Hindlimb muscle (tissue), 1 donor: ENCODE data around the gene TAAR6. TPM values are rescaled to one million over a fixed set of nuclear protein-coding genes. Genes with fewer than 3 reads are reported as not detected.
"Not testable (repeated sequence)": the region's sequence is repeated elsewhere in the genome, so short reads cannot be mapped to it uniquely, and the experiment has no call there.

ENCODE experiments used
- DNase-seq: peaks from one replicate; pipeline ENCODE4 v3.0.0-alpha.2; 2013
- polyA plus RNA-seq: library from polyadenylated mRNA; unstranded; fragments of 120-200 nt; gene quantifications from one replicate; pipeline ENCODE4 v1.2.1, GENCODE V29; 2013; ENCODE audit not compliant: insufficient read length

The TAAR6 gene
- polyA plus RNA-seq, 1 donor, result not detected

GRCh38 chr6:132590362-132590761, 20.2 kb downstream of the TAAR6 start:
- DNase-seq, result no peak

- DNase-seq, result no peak
These were observed 22.7 kb downstream of the TAAR6 start for GRCh38 chr6:132592855-132593254.

GRCh38 chr6:132596201-132596600, 26.1 kb downstream of the TAAR6 start:
- no peak for DNase-seq

GRCh38 chr6:132598473-132598872, 28.4 kb downstream of the TAAR6 start:
- DNase-seq, result no peak

- DNase-seq, result not testable (repeated sequence)
These were observed 30.8 kb downstream of the TAAR6 start for GRCh38 chr6:132600900-132601299.

- no peak for DNase-seq
These were observed 34.6 kb downstream of the TAAR6 start for GRCh38 chr6:132604635-132605152.

GRCh38 chr6:132607544-132608233, 37.6 kb downstream of the TAAR6 start:
- no peak for DNase-seq

- no peak for DNase-seq
These were observed 41.5 kb downstream of the TAAR6 start for GRCh38 chr6:132611616-132612015.

GRCh38 chr6:132612449-132613108, 42.5 kb downstream of the TAAR6 start:
- no peak for DNase-seq

GRCh38 chr6:132614554-132614953, 44.4 kb downstream of the TAAR6 start:
- no peak for DNase-seq

- DNase-seq, result no peak
These were observed 46.6 kb downstream of the TAAR6 start for GRCh38 chr6:132616677-132617076.

Other genes with a start within 250 kb of the TAAR6 start
- gene MOXD1, start 168.8 kb upstream of the TAAR6 start, polyA plus RNA-seq, result 2.3 TPM
- gene STX7, start 57.2 kb upstream of the TAAR6 start, polyA plus RNA-seq, result 33.4 TPM
- not detected for gene TAAR9, start 32.0 kb upstream of the TAAR6 start, polyA plus RNA-seq
- not detected for gene TAAR8, start 17.6 kb upstream of the TAAR6 start, polyA plus RNA-seq
- not detected for gene TAAR5, start 19.4 kb downstream of the TAAR6 start, polyA plus RNA-seq
- not detected for gene TAAR2, start 54.0 kb downstream of the TAAR6 start, polyA plus RNA-seq
- gene TAAR1, start 88.9 kb downstream of the TAAR6 start, polyA plus RNA-seq, result not detected
- gene VNN1, start 143.7 kb downstream of the TAAR6 start, polyA plus RNA-seq, result 0.14 TPM
- 1.4 TPM for gene VNN2, start 187.6 kb downstream of the TAAR6 start, polyA plus RNA-seq
- 7.6 TPM for gene SLC18B1, start 228.3 kb downstream of the TAAR6 start, polyA plus RNA-seq
- gene RPS12, start 244.2 kb downstream of the TAAR6 start, polyA plus RNA-seq, result 2,324 TPM